Eye (tissue), 1 donor: ENCODE measurements around the gene SLC25A53.
"Not testable (repeated sequence)": the region's sequence is repeated elsewhere in the genome, so short reads cannot be mapped to it uniquely, and the experiment has no call there.

ENCODE experiments used
- DNase-seq: peaks from one replicate; pipeline ENCODE4 v3.0.0-alpha.2; 2015

The SLC25A53 gene

DNA sequence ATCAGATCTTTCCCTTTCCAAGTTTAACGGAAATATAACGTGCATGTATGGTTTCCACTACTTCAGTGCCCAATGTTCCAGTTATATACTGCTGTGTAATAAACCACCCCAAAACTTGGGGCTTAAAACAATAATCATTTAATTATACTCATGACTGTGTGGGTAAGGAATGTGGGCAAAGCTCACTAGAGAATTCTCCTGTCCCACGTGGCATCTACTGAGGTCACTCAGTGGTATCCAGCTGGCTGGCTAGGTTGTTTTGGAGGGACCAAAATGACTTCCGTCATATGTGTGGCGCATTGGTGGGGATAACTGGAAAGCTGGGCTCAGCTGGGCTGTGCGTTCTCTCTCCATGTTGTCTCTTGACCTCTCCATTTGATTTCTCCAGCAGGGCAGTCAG, 26.0 kb downstream of the SLC25A53 start:
- no peak for DNase-seq

DNA sequence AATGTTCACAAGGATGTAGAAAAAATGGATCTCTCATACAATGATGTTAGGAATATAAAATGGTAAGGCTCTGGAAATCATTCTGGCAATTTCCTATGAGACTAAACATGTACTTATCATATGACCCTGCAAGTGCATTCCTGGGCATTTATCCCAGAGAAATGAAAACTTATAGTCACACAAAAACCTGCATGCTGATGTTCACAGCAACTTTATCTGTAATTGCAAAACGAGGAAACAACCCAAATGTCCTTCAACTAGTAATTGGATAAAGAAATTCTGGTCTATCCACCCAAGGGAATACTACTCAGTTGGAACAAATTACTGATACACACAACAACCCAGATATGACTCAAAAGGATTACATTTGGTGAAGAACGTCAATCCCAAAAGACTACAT, 30.0 kb downstream of the SLC25A53 start:
- DNase-seq = no peak

GRCh38 chrX:104122829-104123228, 34.0 kb downstream of the SLC25A53 start:
- no peak for DNase-seq

DNA sequence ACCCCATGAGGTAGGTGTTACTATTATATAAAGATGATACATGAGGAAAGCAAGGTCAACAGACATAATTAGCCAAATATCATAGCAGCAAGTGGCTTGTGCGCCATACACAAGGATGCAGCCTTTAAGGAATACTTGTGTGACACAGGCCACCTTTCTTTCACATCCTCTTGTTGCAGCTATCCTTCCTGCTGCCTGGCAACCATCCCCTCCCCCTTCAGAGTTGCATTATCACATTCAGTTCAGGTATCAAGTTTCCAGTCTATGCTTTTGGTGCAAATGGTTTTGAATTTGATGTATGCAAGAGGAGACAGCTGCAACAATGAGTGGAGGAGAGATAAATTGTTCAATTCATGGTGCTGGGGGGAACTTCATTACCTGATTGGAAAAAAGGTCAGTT, 38.0 kb downstream of the SLC25A53 start:
- peak; percentile 32 for DNase-seq

DNA sequence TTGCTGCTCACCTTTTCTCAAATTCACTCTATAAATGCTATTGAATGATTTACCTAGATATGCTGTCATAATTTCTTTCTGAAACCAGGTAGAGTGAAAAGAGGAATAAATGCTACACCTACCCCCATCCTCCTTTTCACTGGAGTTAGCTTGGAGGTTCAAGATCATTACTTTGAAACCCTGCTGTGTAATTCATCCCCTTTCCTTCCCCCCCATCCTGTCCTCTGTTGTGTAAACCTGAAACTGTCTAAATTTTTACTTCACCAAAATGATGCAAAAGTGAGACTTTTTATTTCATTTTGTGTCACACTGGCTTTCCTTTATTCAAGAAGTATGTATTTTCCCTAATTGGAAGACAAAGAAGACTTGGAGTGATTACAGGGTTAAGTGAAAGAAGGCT, 39.0 kb downstream of the SLC25A53 start:
- no peak for DNase-seq

GRCh38 chrX:104113222-104113965, 43.4 kb downstream of the SLC25A53 start:
- peak; percentile 86 for DNase-seq

DNA sequence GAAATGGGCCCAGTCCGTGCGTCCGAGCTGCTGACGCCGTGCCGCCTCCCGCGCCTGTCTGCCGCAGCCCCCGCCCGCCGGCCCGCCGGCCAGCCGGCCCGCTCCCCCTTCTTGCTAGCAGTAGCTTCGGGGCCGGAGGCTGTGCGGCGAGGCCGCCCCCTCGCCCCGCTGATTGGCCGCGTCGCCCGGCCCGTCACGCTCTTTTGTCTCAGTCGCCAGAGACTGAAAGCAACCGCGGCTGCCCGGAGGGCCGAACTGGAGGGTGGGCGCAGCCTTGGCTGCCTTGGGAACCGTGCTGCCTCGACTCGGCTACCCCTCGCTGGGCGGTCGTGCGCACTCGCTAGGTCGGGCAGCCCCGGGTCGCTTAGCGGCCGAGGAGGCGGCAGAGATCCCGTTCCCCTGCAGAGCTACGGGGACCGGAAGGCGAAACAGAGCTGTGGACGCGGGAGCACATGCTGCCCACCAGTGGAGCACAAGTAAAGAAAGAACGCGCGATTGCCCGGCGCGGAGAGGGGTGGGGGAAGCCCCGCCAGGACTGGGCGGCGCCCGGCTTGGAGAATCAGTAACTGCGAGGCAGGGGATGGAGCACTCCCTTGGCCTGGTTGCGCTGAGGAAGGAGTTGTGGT, 44.4 kb downstream of the SLC25A53 start, which contains the start of gene ZCCHC18:
ZCCHC18 (plus strand) TSS at position 198 of the 626 bp plus-strand sequence. CDS start 1,589 bp downstream, outside the sequence.
- peak; percentile 90 for DNase-seq

DNA sequence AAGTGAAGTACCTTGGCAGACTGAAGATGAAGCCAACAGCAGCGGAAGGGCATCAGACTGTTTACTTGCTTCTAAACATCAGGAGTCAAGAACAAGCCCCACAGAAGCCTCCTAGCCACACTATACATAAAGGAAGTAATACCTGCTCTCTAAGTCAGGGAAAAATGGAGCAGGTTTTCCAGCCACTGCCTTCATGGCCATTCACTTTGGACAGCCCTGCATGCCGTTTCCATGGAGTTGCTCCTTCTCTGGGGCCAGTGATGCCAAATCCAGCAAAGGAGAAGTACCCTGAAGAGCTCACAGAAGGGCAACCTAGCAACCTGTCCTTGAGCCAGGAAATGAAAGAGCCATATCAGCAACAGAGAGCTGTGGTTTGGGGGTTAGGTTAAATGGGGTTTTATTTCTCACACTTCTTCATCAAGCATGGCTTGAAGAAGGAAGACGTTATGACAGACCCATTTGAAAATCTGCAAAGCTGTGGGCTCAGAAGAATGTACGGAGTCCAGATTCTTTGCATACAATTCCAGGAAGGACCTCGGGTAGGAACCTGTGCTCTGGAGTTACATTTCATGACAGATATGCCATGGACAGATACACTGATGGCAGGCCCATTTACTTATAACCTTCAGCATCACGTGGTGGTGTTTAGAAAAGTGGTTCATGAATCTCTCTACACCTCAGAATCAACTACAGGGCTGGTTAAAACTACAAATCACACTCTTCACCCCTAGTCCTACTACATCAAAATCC, 46.1 kb downstream of the SLC25A53 start:
- not testable (repeated sequence) for DNase-seq

- DNase-seq = no peak
Measured at GRCh38 chrX:104108955-104109354, 47.9 kb downstream of the SLC25A53 start.

GRCh38 chrX:104105330-104106262, 51.2 kb downstream of the SLC25A53 start:
- no peak for DNase-seq

GRCh38 chrX:104104676-104105075, 52.1 kb downstream of the SLC25A53 start:
- DNase-seq = no peak

DNA sequence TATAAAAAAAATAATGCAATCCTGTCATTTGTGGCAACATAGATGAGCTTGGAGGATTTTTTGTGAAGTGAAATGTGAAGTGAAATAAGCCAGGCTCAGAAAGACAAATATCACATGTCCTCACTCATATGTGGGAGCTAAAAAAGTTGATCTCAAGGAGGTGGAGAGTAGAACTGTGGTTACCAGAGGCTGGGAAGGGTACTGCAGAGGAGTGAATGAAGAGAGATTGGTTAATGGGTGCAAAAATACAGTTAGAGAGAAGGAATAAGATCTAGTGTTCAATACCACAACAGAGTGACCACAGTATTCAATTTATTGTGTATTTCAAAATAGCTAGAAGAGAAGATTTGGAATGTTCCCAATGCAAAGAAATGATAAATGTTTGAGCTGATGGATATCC, 57.9 kb downstream of the SLC25A53 start:
- DNase-seq = no peak

GRCh38 chrX:104098151-104098808, 58.5 kb downstream of the SLC25A53 start:
- peak; percentile 72 for DNase-seq

DNA sequence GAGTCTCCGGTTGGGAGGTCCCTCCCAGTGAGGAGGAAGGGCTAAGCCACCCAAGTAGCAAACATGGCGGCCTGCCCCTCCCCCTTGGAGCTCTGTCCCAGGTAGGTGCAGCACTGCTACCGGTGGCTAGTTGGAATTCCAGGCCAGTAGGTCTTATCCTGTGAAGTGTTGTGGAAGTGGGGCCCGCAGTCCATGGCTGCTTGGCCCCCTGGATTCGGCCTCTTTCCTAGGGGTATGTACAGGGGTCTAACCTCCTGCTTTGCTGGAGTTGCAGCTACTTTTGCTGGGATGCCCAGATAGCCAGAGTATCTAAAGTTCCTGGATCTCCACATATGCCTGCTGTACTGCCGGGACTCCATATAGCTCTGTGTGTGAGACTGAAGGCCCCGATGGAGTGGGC, 70.9 kb downstream of the SLC25A53 start:
- no peak for DNase-seq

DNA sequence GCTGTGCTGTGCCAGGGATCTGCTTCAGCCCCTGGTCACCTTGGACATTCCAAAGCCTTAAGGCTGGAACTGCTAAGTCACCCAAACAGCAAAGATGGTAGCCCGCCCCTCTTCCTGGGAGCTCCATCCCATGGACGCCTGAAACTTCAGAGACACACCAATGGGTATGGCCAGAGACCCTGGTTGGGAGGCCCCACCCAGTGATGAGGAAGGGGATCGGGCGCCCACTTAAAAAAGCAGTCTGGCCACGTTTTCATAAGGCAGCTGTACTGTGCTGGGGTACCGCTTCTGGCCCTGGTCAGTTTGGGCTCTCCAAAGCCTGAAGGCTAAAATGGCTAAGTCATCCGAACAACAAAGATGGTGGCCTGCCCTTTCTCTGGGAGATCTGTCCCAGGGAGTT, 71.3 kb downstream of the SLC25A53 start:
- DNase-seq = no peak

DNA sequence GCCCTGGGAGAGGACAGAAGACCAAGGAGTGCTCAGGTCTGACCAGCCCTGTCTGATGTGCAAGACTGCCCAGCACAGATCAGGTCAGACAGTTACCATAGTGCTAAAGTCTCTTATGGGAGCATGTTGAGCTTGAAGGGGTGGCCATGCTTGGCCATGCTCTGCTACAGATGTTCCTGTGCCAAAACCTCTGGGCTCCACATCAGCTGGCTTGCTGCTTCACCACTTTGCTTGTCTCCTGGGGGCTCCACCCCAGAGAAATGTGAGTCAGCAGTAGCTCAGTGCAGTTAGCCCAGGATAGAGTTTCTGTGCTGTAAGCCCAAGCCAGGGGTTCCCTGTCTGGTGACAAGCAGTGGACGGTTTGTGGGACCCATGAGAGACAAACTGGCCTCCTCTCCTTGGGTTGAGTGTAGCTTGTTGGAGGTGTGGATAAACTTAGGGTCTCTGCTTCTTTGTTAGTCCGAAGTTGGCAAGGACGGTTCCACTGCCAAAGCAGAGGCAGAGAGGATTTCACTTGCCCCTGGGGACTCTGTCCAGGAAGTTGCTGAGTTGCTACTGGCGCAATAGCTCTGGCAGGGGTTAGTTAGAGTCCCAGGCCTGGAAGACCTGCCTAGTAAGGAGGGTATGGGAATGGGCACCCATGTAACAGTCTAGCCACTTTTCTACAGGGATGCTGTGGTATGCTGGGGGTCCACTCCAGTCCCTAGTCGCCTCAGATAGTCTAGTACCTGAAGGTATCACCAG, 72.1 kb downstream of the SLC25A53 start:
- DNase-seq = no peak

DNA sequence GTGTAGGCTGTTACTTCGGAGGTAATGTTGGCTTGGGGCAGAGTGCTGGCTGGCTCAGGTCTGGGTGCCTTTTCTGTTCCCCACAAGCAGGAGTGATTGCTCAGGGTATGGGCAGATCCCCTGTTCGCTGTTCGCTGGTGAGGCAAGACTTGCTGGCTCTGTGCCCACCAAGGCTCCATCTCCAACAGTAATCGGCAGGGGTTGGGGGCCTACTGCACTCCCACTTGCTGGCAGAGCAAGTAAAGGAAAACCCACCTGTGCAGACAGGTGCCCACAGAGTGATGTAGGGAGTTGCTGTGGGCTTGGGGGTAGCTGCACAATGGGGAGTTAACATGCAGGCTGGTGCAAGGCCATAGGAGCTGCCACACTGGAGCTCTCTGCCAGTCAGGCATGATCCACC, 72.7 kb downstream of the SLC25A53 start:
- no peak for DNase-seq

DNA sequence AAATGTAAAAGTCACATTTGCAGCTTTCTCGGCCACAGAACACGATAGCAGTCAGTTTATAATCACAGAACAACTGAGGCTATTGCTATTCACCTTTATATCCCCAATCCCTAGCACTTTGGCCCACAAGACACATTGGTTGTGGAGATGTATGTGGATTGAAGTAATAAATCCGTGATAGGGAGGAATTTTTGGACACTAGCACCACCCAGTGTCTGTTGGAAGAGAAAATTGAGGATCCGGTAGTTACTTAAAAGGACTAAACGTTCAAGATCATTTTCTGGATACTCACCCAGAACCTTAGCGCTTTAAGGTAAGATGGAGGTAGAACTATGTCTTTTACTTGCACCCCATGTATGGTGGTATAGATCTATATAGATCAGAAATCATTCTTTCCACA, 79.0 kb downstream of the SLC25A53 start:
- DNase-seq = not testable (repeated sequence)

DNA sequence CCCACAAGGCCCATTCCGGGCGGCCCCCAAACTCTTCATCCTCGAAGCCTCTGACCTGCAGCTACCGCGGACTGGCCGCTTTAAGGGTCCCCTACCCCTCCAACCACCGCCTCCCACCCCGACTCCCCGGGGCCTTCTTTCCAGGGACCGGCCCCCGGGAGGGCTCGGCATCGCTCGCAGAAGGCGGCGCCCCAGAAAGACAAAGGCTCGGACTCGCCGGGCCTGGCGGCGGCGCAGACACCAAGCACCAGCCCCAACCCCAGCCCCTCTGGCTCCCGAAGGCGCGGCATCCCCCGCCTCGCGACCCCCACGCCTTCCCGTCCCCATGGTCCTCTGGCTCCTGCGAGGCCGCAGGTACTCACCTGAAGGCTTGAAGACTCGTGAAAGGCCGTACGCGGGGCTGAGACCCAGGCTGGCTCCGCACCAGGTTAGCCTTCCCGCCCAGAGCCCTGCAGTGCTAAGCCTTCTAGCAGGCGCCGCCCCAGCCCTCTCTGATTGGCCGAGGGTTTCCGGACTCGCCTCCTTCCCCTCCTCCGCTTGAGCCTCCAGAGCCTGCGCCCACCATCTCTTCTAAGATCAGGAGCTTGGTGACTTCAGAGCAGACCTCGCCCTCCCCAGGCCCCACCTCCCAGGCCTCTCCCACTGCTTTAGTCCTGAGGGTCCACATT, 80.9 kb downstream of the SLC25A53 start, which contains the start of gene TMSB15C:
TMSB15C (minus strand) TSS at position 459 of the 668 bp plus-strand sequence.
- not testable (repeated sequence) for DNase-seq

- DNase-seq = not testable (repeated sequence)
Measured at GRCh38 chrX:104062636-104063035, 94.2 kb downstream of the SLC25A53 start.

GRCh38 chrX:104054956-104055355, 101.9 kb downstream of the SLC25A53 start:
- DNase-seq = not testable (repeated sequence)
